Suprapubic skin (tissue), 4 donors: Measurements from ENCODE around the gene GABRD. TPM values are rescaled to one million over a fixed set of nuclear protein-coding genes. Genes with fewer than 3 reads are reported as not detected.

Experiments
- DNase-seq, 2 donors: peaks; one replicate each; pipeline ENCODE4 v3.0.0-alpha.2; 2019; ENCODE audit warnings: low spot score in 2 of 2
- H3K27ac ChIP-seq: fragments of 200-600 bp; sonication (generic); one replicate; pipeline ENCODE4 v1.5.1; 2019
- H3K27me3 ChIP-seq: fragments of 200-600 bp; sonication (generic); one replicate; pipeline ENCODE4 v1.5.1; 2019
- H3K36me3 ChIP-seq: fragments of 200-600 bp; sonication (generic); one replicate; pipeline ENCODE4 v1.5.1; 2019
- H3K4me1 ChIP-seq: fragments of 200-600 bp; sonication (generic); one replicate; pipeline ENCODE4 v1.5.1; 2019
- H3K4me3 ChIP-seq: fragments of 200-600 bp; sonication (generic); one replicate; pipeline ENCODE4 v1.5.1; 2019; ENCODE audit warnings: mild to moderate bottlenecking
- H3K9me3 ChIP-seq: fragments of 200-600 bp; sonication (generic); one replicate; pipeline ENCODE4 v1.5.1; 2019
- EP300 ChIP-seq: sonication (generic); formaldehyde crosslinking; IDR thresholded peaks from one replicate; pipeline ENCODE4 v1.6.1; 2017; ENCODE audit warnings: antibody characterized with exemption
- POLR2A ChIP-seq, 2 donors: fragments of 450-650 bp; IDR thresholded peaks; one replicate each; pipeline ENCODE4 v1.6.1; 2017; ENCODE audit warnings: antibody characterized with exemption in 2 of 2, mild to moderate bottlenecking in 2 of 2, moderate library complexity in 2 of 2
- POLR2AphosphoS5 ChIP-seq, 3 donors: sonication (generic); formaldehyde crosslinking; IDR thresholded peaks; one replicate each; pipeline ENCODE4 v1.6.1; 2017; ENCODE audit warnings: antibody characterized with exemption in 3 of 3
- WGBS: methylation state at CpG from one replicate; pipeline ENCODE4 v1.1.5; 2018; 5-methylcytosine and 5-hydroxymethylcytosine counted together
- total RNA-seq, 4 donors: library from RNA; depleted of rRNA; stranded (reverse); fragments of >200 nt; gene quantifications; one replicate each; pipeline ENCODE4 v1.1.0, GENCODE V29; 2016
- TF ChIP-seq, protein P1 (sequence below), 2 donors: fragments of 200-600 bp in 1 of 2; fragments of 450-650 bp in 1 of 2; sonication (generic) in 1 of 2; IDR thresholded peaks; one replicate each; pipeline ENCODE4 v1.5.1; 2016 to 2019; ENCODE audit warnings: antibody characterized with exemption in 2 of 2, mild to moderate bottlenecking in 1 of 2, moderate library complexity in 1 of 2

The GABRD gene
- total RNA-seq, 4 donors from 2014 or later, result 0.52 to 1.7 (median 1.2) TPM; not detected in 1

DNA sequence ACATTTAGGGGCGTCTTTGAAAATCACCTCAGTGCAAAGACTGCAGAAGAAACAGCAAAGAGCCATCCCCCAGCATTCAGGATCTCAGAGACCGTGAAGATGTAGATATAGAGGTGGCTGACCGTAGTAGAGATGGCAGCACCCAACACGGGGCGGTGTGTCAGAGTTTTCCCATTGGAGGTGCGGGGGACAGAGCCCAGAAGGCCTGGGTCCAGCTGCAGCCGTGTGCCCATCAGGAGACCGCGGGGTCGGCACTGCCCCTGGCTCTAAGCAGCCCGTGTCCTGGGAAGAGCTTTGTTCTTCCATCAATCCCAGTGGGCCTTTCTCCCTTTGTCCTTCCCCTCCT lies 1.1 kb downstream of the GABRD start:
- H3K4me3 ChIP-seq, result no peak overlapping the region
- WGBS, result 79% methylated on average over 8 of the region's 11 CpGs
- TF ChIP-seq, protein P1, sequence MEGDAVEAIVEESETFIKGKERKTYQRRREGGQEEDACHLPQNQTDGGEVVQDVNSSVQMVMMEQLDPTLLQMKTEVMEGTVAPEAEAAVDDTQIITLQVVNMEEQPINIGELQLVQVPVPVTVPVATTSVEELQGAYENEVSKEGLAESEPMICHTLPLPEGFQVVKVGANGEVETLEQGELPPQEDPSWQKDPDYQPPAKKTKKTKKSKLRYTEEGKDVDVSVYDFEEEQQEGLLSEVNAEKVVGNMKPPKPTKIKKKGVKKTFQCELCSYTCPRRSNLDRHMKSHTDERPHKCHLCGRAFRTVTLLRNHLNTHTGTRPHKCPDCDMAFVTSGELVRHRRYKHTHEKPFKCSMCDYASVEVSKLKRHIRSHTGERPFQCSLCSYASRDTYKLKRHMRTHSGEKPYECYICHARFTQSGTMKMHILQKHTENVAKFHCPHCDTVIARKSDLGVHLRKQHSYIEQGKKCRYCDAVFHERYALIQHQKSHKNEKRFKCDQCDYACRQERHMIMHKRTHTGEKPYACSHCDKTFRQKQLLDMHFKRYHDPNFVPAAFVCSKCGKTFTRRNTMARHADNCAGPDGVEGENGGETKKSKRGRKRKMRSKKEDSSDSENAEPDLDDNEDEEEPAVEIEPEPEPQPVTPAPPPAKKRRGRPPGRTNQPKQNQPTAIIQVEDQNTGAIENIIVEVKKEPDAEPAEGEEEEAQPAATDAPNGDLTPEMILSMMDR (IDR thresholded peaks at IDR 0.05), result no peak
- TF ChIP-seq POLR2AphosphoS5 (IDR thresholded peaks at IDR 0.05), result no peak
- no peak for TF ChIP-seq POLR2A (IDR thresholded peaks at IDR 0.05)
- TF ChIP-seq EP300, result no peak
- peaks cover 83% of the 10 kb centered on the region for H3K27me3 ChIP-seq
- H3K36me3 ChIP-seq, result no peaks in the 10 kb centered on the region
- H3K4me1 ChIP-seq, result peaks cover 16% of the 10 kb centered on the region
- H3K27ac ChIP-seq, result no peak overlapping the region
- DNase-seq, result no peak
- no peaks in the 10 kb centered on the region for H3K9me3 ChIP-seq

DNA sequence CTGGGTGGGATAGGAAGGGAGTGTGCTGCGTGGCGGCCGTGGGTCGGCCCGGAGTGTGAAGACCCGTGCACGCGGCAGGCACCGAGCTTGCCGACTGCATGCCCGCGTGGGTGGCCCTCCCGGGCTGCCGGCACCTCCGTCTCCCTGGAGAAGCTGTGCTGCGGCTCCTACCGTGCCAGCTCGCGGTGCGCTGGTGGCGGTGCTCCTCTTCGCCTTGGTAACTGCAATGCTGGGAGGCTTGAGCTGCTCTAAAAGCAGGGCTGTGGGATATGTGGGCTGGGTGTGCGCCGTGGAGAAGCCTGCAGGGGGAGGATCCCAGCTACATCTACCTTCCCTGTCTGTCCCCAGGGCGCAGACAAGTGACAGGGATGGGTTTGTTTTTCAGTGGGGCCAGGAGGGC lies 2.4 kb downstream of the GABRD start:
- WGBS, result 82% methylated on average over 15 of the region's 25 CpGs
- Histone ChIP-seq H3K4me3 (no peak overlapping the region), H3K27me3 (peaks cover 84% of the 10 kb centered on the region), H3K9me3 (no peaks in the 10 kb centered on the region), H3K27ac (no peak overlapping the region), H3K4me1 (peaks cover 18% of the 10 kb centered on the region), H3K36me3 (no peaks in the 10 kb centered on the region)
- no peak for TF ChIP-seq POLR2AphosphoS5 (IDR thresholded peaks at IDR 0.05)
- TF ChIP-seq EP300, result no peak
- TF ChIP-seq, protein P1 (IDR thresholded peaks at IDR 0.05), result no peak
- no peak for TF ChIP-seq POLR2A (IDR thresholded peaks at IDR 0.05)
- no peak for DNase-seq

DNA sequence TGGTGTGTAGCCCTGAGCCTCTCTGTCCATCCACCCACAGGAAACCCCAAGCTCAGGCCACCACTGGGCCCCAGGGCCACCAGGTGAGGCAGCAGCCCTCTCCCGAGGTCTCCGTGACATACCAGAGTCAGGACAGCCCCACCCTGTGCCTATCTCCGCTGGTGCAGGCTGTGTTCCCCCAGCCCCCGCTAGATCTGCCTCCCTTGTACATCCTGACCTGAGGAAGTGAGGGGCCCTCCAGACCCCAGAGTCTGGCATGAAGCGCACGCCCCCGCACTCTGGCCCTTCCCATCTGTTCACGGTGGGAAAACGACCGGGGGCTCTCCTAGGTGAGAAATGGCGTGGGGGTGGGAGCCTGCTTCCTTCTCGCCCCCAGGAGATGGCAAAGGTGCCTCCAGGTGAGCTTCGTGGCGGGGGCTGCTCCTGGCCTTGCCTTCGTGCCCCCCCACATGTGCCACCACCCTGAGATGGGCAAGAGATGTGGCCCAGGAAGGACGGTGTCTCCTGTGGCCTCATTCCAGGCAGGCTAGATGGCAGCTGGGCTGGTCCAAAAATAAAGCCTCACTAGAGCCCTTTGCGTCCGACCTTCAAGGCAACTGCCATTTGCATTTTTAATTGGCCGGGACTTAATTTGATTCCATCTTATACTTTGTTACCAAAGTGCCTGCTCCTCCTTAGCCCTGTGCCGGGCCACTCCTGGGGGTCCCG lies 3.1 kb downstream of the GABRD start:
- no peak for TF ChIP-seq EP300
- TF ChIP-seq POLR2AphosphoS5 (IDR thresholded peaks at IDR 0.05), result no peak
- TF ChIP-seq, protein P1 (IDR thresholded peaks at IDR 0.05), result no peak
- no peak for TF ChIP-seq POLR2A (IDR thresholded peaks at IDR 0.05)
- peaks cover 81% of the 10 kb centered on the region for H3K27me3 ChIP-seq
- H3K36me3 ChIP-seq, result no peaks in the 10 kb centered on the region
- H3K27ac ChIP-seq, result no peak overlapping the region
- no peak overlapping the region for H3K4me3 ChIP-seq
- no peaks in the 10 kb centered on the region for H3K9me3 ChIP-seq
- WGBS, result 77% methylated on average over 10 of the region's 21 CpGs
- DNase-seq, result no peak
- peaks cover 18% of the 10 kb centered on the region for H3K4me1 ChIP-seq

DNA sequence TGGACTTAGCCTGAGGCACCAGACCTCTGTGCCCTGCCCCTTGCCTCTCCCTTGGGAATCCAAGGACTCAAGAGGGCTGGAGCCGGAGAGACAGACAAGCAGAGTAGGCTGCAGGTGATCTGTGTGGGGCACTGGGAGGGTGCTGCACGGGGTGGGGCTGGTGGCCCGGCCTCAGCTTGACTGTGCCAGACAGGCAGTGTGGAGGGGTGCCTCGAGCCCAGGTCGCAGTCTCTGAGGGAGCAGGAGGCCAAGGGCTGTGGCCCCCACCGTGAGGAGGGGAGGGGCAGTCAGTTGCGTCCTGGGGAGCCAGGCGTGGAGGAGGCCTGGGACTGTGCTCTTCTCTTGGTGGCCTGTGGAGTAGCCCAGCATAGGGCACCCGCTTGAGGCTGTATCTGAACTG lies 4.0 kb downstream of the GABRD start:
- Histone ChIP-seq H3K36me3 (no peaks in the 10 kb centered on the region), H3K9me3 (no peaks in the 10 kb centered on the region), H3K27me3 (peaks cover 73% of the 10 kb centered on the region), H3K4me1 (peaks cover 18% of the 10 kb centered on the region), H3K4me3 (no peak overlapping the region), H3K27ac (no peak overlapping the region)
- TF ChIP-seq, protein P1 (IDR thresholded peaks at IDR 0.05), result no peak
- TF ChIP-seq EP300 (no peak), POLR2AphosphoS5 (IDR thresholded peaks at IDR 0.05) (no peak), POLR2A (IDR thresholded peaks at IDR 0.05) (no peak)
- DNase-seq, result no peak
- WGBS, result 89% methylated on average over 7 of the region's 9 CpGs

DNA sequence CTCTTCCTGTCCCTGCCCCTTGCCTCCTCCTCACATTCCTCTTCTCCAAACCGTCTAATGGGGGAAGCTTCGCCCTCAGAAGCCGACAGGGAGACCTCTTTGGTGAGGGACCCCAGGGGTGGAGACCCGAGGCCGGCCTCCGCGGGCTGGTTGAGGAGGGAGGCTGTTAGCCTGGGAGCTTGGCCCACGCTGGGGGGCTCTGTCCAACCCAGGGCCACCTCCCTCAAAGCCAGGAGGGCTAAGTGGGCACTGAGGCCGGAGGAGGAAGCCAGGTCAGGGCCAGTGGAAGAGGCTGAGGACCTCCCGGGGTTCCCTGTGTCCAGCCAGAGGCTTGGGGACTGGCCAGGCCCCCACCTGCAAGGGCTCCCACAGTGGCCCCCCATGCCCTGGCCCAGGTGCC lies 5.3 kb downstream of the GABRD start:
- DNase-seq, result no peak
- peaks cover 62% of the 10 kb centered on the region for H3K27me3 ChIP-seq
- H3K36me3 ChIP-seq, result no peaks in the 10 kb centered on the region

More for the DNA sequence above, 5.3 kb downstream of the GABRD start:
- TF ChIP-seq POLR2A (IDR thresholded peaks at IDR 0.05) (no peak), POLR2AphosphoS5 (IDR thresholded peaks at IDR 0.05) (no peak)
- no peak overlapping the region for H3K27ac ChIP-seq
- no peaks in the 10 kb centered on the region for H3K9me3 ChIP-seq
- 89% methylated on average over 9 of the region's 10 CpGs for WGBS
- no peak overlapping the region for H3K4me3 ChIP-seq
- H3K4me1 ChIP-seq, result peaks cover 10% of the 10 kb centered on the region
